Progenitor cell of endocrine pancreas (in vitro differentiated cells): ENCODE data around the gene TMEM266. TPM values are rescaled to one million over a fixed set of nuclear protein-coding genes. Genes with fewer than 3 reads are reported as not detected.

Experiments
- DNase-seq: peaks from one replicate; pipeline ENCODE4 v3.0.0; 2021; ENCODE audit warnings: low spot score; ENCODE audit not compliant: unreplicated experiment
- H3K27ac Mint-ChIP-seq: 2 replicates; pipeline ENCODE4 v1.8.0; 2021; ENCODE audit warnings: mild to moderate bottlenecking, moderate library complexity, mixed read lengths
- H3K27me3 Mint-ChIP-seq: 2 replicates; pipeline ENCODE4 v1.8.0; 2021; ENCODE audit warnings: mixed read lengths
- H3K36me3 Mint-ChIP-seq: 2 replicates; pipeline ENCODE4 v1.8.0; 2022; ENCODE audit warnings: mixed read lengths; ENCODE audit not compliant: insufficient read depth
- H3K4me1 Mint-ChIP-seq: 2 replicates; pipeline ENCODE4 v1.8.0; 2021; ENCODE audit warnings: low read depth, mixed read lengths
- H3K4me3 Mint-ChIP-seq: 2 replicates; pipeline ENCODE4 v1.8.0; 2021; ENCODE audit warnings: low read depth, mild to moderate bottlenecking, moderate library complexity, mixed read lengths
- H3K9me3 Mint-ChIP-seq: 2 replicates; pipeline ENCODE4 v1.8.0; 2021; ENCODE audit warnings: low read depth, mixed read lengths
- total RNA-seq: library from RNA; stranded (reverse); gene quantifications from 2 replicates; pipeline ENCODE4 v1.2.1, GENCODE V29; 2021
- TF ChIP-seq, protein P1 (sequence below): fragments of 200-600 bp; sonication (generic); IDR thresholded peaks from one replicate; pipeline ENCODE4 v1.5.0; 2021; ENCODE audit warnings: antibody characterized with exemption, mild to moderate bottlenecking; ENCODE audit not compliant: unreplicated experiment

The TMEM266 gene
- total RNA-seq, 1 donor from 2014 or later = 0.50 TPM

DNA sequence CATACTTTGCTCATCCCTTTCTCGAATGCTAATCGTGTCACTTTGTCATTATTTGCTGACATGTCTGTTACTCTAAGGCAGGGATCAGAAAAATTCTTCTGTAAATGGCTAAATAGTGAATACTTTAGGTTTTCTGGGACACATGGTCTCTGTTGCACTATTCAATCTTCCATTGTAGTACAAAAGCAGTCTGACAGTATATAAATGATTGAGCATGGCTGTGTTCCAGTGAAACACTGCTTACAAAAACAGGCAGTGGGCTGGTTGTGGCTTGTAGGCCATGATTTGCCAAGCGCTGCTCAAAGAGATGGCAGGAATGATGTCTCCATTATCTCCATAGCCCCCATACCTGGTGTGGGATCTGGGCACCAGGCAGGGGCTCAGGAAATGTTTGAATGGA, 45.6 kb downstream of the TMEM266 start:
- Mint-ChIP-seq H3K9me3 (peaks cover under 1% of the 10 kb centered on the region), H3K27me3 (peaks cover 7% of the 10 kb centered on the region), H3K27ac (no peak overlapping the region), H3K4me3 (no peak overlapping the region), H3K4me1 (no peaks in the 10 kb centered on the region), H3K36me3 (no peaks in the 10 kb centered on the region)
- TF ChIP-seq, protein P1, sequence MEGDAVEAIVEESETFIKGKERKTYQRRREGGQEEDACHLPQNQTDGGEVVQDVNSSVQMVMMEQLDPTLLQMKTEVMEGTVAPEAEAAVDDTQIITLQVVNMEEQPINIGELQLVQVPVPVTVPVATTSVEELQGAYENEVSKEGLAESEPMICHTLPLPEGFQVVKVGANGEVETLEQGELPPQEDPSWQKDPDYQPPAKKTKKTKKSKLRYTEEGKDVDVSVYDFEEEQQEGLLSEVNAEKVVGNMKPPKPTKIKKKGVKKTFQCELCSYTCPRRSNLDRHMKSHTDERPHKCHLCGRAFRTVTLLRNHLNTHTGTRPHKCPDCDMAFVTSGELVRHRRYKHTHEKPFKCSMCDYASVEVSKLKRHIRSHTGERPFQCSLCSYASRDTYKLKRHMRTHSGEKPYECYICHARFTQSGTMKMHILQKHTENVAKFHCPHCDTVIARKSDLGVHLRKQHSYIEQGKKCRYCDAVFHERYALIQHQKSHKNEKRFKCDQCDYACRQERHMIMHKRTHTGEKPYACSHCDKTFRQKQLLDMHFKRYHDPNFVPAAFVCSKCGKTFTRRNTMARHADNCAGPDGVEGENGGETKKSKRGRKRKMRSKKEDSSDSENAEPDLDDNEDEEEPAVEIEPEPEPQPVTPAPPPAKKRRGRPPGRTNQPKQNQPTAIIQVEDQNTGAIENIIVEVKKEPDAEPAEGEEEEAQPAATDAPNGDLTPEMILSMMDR = no peak
- no peak for DNase-seq

DNA sequence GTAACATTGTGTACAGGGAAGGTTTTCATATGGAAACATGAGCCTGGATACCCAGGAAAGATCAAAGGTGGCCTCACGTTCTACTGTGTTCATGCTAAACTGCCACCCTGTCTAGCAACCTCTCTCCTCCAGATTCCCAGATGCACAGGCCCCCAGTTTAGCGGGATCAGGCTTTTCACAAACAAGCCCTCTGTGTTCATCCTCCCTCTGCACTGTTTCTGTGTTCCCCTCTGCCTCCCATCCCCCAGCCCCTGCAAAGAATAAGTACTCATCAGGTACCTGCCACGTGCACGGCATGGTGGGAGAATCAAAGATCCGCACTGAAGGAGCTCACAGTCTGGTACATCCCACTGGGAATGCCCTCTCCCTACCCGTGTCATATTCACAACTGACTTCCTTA, 46.1 kb downstream of the TMEM266 start:
- Mint-ChIP-seq H3K36me3 (no peaks in the 10 kb centered on the region), H3K9me3 (peaks cover 5% of the 10 kb centered on the region), H3K27me3 (peaks cover 6% of the 10 kb centered on the region), H3K4me1 (no peaks in the 10 kb centered on the region), H3K27ac (no peak overlapping the region), H3K4me3 (no peak overlapping the region)
- TF ChIP-seq, protein P1 = no peak
- no peak for DNase-seq

DNA sequence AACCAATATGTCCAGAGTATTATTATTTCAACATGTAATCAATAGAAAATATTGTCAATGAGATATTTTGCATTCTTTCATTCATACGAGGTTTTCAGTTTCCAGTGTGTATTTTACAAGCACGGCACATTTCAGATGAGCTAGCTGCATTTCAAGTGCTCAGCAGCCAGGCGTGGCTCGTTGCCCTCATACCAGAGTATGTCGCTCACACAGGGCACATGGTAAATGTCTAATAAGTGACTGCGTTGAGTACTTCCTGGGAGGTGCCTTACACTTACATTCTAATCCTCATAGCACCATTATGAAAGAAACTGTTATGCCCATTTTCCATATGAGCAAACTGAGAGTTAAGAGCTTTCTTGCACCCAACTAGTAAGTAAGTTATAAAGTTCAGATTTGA, 47.4 kb downstream of the TMEM266 start:
- Mint-ChIP-seq H3K27me3 (peaks cover 2% of the 10 kb centered on the region), H3K4me1 (no peaks in the 10 kb centered on the region)
- TF ChIP-seq, protein P1 = no peak

DNA sequence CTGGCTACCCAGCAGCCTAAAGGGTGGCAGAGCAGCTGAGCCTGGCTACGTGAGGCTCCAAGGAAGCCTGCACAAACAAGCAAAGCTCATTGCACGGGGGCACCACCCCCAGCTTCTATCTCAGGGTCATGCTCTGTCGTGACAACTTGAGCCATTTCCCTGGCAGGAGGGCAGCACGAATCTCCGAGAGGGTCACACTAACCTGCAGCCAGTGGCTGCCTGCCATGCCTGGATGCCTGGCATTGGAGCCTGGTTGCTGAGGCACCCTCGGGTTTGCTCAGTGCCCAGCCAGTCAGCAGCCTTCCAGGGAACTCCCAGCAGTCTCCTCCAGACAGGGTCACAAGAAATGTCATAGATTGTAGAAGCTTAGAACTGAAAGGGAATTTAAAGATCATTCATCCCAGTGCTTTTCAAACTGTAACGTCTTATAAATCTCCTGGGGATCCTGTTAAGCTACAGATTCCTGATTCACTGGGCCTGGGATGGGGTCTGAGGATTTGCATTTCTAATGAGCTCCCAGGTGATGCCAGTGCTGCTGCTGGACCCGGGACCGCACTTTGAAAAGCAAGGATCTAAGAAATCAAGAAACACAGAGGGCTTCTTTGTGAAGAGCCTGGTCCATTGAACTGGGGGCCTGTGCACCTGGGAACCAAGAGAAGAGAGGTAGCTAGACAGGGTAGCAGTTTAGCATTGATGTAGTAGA, 48.4 kb downstream of the TMEM266 start:
- no peak for DNase-seq
- Mint-ChIP-seq H3K9me3 (peaks cover 5% of the 10 kb centered on the region), H3K36me3 (no peaks in the 10 kb centered on the region), H3K27ac (no peak overlapping the region), H3K4me3 (no peak overlapping the region), H3K4me1 (no peaks in the 10 kb centered on the region), H3K27me3 (peaks cover 2% of the 10 kb centered on the region)
- TF ChIP-seq, protein P1 = no peak

More for the DNA sequence above, 47.4 kb downstream of the TMEM266 start:
- no peak overlapping the region for H3K27ac Mint-ChIP-seq
- no peak for DNase-seq
- peaks cover 5% of the 10 kb centered on the region for H3K9me3 Mint-ChIP-seq
- H3K4me3 Mint-ChIP-seq = no peak overlapping the region
- no peaks in the 10 kb centered on the region for H3K36me3 Mint-ChIP-seq

DNA sequence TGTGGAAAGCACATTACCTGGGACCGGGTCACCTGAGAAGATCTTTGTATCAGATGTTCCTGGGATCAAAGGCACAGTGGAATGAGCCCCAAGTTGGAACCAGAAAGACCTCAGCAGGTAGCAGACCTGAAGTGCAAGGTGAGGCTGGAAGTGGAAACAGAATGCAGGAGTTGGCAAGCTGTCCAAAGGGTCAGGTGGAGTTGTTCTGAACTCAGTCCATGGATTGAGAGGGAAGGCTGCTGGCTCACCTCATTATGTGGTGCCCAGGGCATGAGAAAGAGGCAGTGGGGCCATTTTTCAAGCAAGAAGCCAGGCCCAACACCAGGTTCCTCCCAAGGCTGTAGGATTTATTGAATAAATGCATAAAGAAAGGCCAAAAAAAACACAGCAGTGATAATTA, 49.3 kb downstream of the TMEM266 start:
- Mint-ChIP-seq H3K4me1 (no peaks in the 10 kb centered on the region), H3K27me3 (peaks cover 2% of the 10 kb centered on the region), H3K36me3 (no peaks in the 10 kb centered on the region), H3K27ac (no peak overlapping the region), H3K9me3 (peaks cover 5% of the 10 kb centered on the region), H3K4me3 (no peak overlapping the region)
- TF ChIP-seq, protein P1 = no peak
- no peak for DNase-seq
